ENCODE measurements around the gene UNCX. TPM values are rescaled to one million over a fixed set of nuclear protein-coding genes. Genes with fewer than 3 reads are reported as not detected.
"Not testable (repeated sequence)": the region's sequence is repeated elsewhere in the genome, so short reads cannot be mapped to it uniquely, and the experiment has no call there.

UNCX gene
- total RNA-seq, 2 experiments from 2014 or later, result not detected

GRCh38 chr7:1209097-1209496, 23.6 kb upstream of the UNCX start:
- no peaks in the 10 kb centered on the region for H3K36me3 Mint-ChIP-seq (ENCODE audit: low read depth)

GRCh38 chr7:1210321-1210978, 22.2 kb upstream of the UNCX start:
- H3K36me3 Mint-ChIP-seq (ENCODE audit: low read depth), result no peaks in the 10 kb centered on the region
- ChIA-PET CTCF (interaction anchor here (0.6 to 1.6 kb wide), 4 partner anchors 16 to 191 kb away, joined by 3 to 4 read pairs (median 4); no protein-coding TSS in a partner anchor), POLR2A (no interaction called here)
- no peaks in the 10 kb centered on the region for H3K9me3 Mint-ChIP-seq
- no peak overlapping the region for H3K27ac Mint-ChIP-seq
- TF ChIP-seq CTCF (IDR thresholded peaks at IDR 0.05), result no peak
- DNase-seq (no peak), ATAC-seq (no peak)
- no peaks in the 10 kb centered on the region for H3K4me1 Mint-ChIP-seq (ENCODE audit: low read depth)
- peaks cover 22% of the 10 kb centered on the region for H3K27me3 Mint-ChIP-seq
- intact Hi-C loops (cut with micrococcal nuclease), result no loop called here
- no peak overlapping the region for H3K4me3 Mint-ChIP-seq

More at GRCh38 chr7:1209097-1209496, 23.6 kb upstream of the UNCX start:
- intact Hi-C loops (cut with micrococcal nuclease), result no loop called here
- no peak for ATAC-seq
- no peak overlapping the region for H3K27ac Mint-ChIP-seq
- CTCF ChIA-PET, result no interaction called here
- H3K4me1 Mint-ChIP-seq (ENCODE audit: low read depth), result no peaks in the 10 kb centered on the region
- H3K27me3 Mint-ChIP-seq, result peaks cover 22% of the 10 kb centered on the region
- TF ChIP-seq CTCF (IDR thresholded peaks at IDR 0.05), result no peak
- no peak for DNase-seq
- H3K9me3 Mint-ChIP-seq, result no peaks in the 10 kb centered on the region
- POLR2A ChIA-PET, result no interaction called here
- H3K4me3 Mint-ChIP-seq, result no peak overlapping the region

- Mint-ChIP-seq H3K36me3 (ENCODE audit: low read depth) (no peaks in the 10 kb centered on the region), H3K9me3 (no peaks in the 10 kb centered on the region), H3K27ac (no peak overlapping the region), H3K4me1 (ENCODE audit: low read depth) (no peaks in the 10 kb centered on the region), H3K27me3 (peaks cover 22% of the 10 kb centered on the region), H3K4me3 (no peak overlapping the region)
- ChIA-PET CTCF (interaction anchor here (0.7 to 1.6 kb wide), 4 partner anchors 9 to 18 kb away, joined by 3 to 4 read pairs (median 4); no protein-coding TSS in a partner anchor), POLR2A (no interaction called here)
- DNase-seq (no peak), ATAC-seq (no peak)
- no peak for TF ChIP-seq CTCF (IDR thresholded peaks at IDR 0.05)
- intact Hi-C loops (cut with micrococcal nuclease), result no loop called here
Measured at GRCh38 chr7:1210979-1211608, 21.6 kb upstream of the UNCX start.

GRCh38 chr7:1211611-1212010, 21.1 kb upstream of the UNCX start:
- Mint-ChIP-seq H3K4me3 (no peak overlapping the region), H3K9me3 (no peaks in the 10 kb centered on the region), H3K4me1 (ENCODE audit: low read depth) (no peaks in the 10 kb centered on the region), H3K27me3 (peaks cover 22% of the 10 kb centered on the region), H3K27ac (no peak overlapping the region), H3K36me3 (ENCODE audit: low read depth) (no peaks in the 10 kb centered on the region)
- no peak for DNase-seq
- ChIA-PET POLR2A (no interaction called here), CTCF (interaction anchor here (1.0 to 1.6 kb wide), 3 partner anchors 9 to 16 kb away, joined by 3 to 4 read pairs (median 4); no protein-coding TSS in a partner anchor)
- no peak for ATAC-seq
- no peak for TF ChIP-seq CTCF (IDR thresholded peaks at IDR 0.05)
- intact Hi-C loops (cut with micrococcal nuclease), result no loop called here

- DNase-seq; ATAC-seq; H3K27ac Mint-ChIP-seq; H3K9me3 Mint-ChIP-seq; H3K4me1 Mint-ChIP-seq (ENCODE audit: low read depth); POLR2A ChIA-PET; intact Hi-C loops (cut with micrococcal nuclease); H3K4me3 Mint-ChIP-seq; H3K36me3 Mint-ChIP-seq (ENCODE audit: low read depth): not testable (repeated sequence)
- CTCF ChIA-PET, result interaction anchor here (1.0 to 1.1 kb wide), 2 partner anchors 8 to 16 kb away, joined by 3 to 4 read pairs; no protein-coding TSS in a partner anchor
- H3K27me3 Mint-ChIP-seq, result peaks cover 24% of the 10 kb centered on the region
Measured at GRCh38 chr7:1212025-1212424, 20.6 kb upstream of the UNCX start.

All from activated CD8-positive, alpha-beta T cell treated with anti-CD3 and anti-CD28 coated beads for 36 hours (primary cell).